Stimulated activated CD4-positive, alpha-beta T cell treated with anti-CD3 and anti-CD28 coated beads, Interleukin-2, amount 100 ng/mL, for 48 hours (primary cell): ENCODE results near the gene IL27RA.
A peak's percentile ranks its signal among the peaks of the same experiment; 100 is the strongest.
"Not testable (repeated sequence)": the region's sequence is repeated elsewhere in the genome, so short reads cannot be mapped to it uniquely, and the experiment has no call there.

Source experiments
- DNase-seq, 2 donors: peaks; one replicate each; pipeline ENCODE4 v3.0.0-alpha.2; 2020

IL27RA gene

DNA sequence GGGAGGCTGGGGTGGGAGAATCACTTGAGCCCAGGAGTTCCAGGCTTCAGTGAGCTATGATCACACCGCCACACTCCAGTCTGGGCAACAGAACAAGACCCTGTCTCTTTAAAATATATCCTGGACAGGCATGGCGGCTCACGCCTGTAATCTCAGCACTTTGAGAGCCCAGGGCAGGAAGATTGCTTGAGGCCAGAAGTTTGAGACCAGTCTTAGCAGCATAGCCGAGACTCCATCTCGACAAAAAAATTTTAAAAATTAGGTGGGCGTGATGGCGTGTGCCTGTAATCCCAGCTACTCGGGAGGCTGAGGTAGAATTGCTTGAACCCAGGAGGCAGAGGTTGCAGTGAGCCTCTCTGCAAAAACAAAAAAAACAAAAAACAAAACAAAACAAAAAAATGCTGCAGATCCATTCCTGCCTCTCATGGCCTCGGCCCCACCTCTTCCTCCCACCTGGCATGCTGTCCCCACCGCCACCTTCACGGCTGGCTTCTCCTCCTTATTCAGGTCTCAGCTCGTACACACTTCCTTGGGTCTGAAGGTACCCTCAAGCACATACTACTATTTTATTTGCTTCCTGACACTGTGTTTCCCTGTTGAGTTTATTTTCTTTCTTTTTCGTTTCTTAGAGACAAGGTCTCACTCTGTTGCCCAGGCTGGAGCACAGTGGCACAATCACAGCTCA lies 30.7 kb upstream of the IL27RA start:
- DNase-seq: no peak

GRCh38 chr19:14002571-14003250 lies 28.9 kb upstream of the IL27RA start:
- no peak for DNase-seq

DNA sequence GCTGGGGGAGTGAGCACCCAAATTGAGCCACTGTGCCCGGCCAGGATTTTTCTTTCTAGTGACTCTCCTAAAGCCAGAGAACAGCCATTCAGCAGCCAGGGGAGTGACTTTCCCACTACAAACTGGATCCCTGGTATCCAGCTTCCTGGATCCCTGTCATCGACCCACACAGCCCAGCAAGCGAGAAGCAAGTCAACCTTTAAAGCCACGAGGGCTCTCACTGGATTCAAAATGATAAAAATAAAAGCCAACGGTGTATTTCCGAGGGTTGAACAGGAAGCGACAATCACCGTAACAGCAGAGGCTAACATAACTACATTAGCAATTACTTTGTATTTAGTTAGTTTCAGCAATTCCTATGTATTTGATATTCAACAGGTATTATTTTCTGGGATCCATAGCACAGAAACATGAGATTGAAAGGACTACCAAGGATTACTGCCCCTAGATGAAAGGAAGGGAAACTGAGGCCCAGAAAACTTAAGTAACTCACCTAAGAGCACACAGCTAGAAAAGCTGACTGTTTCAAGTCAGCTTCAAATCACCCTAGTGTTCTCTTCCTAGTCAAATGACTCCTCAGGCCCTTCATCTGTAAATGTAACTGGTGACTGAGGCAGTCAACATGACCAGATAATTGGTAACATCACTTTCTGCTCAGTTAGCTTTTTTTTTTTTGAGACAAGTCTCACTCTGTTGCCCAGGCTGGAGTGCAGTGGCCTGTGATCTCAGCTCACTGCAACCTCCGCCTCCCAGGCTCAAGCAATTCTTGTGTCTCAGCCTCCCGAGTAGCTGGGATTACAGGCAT lies 28.1 kb upstream of the IL27RA start:
- no peak for DNase-seq

GRCh38 chr19:14004619-14005348 lies 26.8 kb upstream of the IL27RA start:
- no peak for DNase-seq

GRCh38 chr19:14005349-14006084 lies 26.0 kb upstream of the IL27RA start:
- DNase-seq: peak; percentile 90 to 93

- peak; percentile 100 for DNase-seq
Observed at GRCh38 chr19:14006085-14006765, 25.3 kb upstream of the IL27RA start, which contains the start of gene RFX1. Gene RFX1, minus strand, starts transcription at chr19:14006320. Its CDS starts 12,477 bp downstream, at chr19:13993843.

- no peak for DNase-seq
Observed at GRCh38 chr19:14006766-14007562, 24.6 kb upstream of the IL27RA start.

DNA sequence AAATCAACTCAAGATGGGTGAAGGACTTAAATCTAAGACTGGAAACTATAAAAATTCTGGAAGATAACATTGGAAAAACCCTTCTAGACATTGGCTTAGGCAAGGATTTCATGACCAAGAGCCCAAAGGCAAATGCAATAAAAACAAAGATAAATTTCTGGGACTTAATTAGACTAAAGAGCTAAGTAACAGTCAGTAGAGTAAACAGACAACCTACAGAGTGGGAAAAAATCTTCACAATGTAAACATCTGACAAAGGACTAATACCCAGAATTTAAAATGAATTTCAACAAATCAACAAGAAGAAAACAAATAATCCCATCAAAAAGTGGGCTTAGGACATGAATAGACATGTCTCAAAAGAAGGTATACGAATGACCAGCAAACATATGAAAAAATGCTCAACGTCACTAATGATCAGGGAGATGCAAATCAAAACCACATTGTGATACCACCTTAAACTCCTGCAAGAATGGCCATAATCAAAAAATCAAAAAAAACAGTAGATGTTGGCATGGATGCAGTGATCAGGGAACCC lies 19.1 kb upstream of the IL27RA start:
- no peak for DNase-seq

GRCh38 chr19:14015524-14016035 lies 16.0 kb upstream of the IL27RA start:
- no peak for DNase-seq

DNA sequence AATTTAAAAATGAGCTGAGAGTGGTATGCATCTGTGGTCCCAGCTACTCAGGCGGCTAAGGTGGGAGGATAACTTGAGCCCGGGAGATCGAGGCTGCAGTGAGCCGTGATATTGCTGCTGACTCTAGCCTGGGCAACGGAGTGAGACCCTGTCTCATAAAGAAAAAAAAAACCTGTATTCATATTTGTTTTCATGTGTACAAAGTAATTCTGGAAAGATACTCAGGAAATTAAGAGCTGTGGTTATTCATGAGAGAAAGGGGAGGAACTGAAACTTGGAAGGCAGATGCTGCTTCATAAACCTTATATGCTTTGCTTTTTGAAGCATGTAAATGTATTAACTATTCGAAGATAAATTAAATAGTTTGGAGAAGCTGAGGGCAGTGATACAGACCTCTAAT lies 12.5 kb upstream of the IL27RA start:
- DNase-seq: no peak

DNA sequence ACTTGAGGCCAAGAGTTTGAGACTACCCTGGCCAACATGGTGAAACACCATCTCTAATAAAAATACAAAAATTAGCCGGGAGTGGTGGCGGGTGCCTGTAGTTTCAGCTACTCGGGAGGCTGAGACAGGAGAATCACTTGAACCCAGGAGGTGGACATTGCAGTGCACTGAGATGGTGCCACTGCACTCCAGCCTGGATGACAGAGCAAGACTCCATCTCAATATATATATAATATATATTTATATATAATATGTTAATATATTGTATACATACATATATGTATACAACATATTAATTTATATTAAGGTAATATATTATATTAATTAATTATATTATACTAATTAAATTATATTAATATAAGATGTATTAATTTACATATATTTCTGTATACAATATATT lies 11.8 kb upstream of the IL27RA start:
- DNase-seq: not testable (repeated sequence)

DNA sequence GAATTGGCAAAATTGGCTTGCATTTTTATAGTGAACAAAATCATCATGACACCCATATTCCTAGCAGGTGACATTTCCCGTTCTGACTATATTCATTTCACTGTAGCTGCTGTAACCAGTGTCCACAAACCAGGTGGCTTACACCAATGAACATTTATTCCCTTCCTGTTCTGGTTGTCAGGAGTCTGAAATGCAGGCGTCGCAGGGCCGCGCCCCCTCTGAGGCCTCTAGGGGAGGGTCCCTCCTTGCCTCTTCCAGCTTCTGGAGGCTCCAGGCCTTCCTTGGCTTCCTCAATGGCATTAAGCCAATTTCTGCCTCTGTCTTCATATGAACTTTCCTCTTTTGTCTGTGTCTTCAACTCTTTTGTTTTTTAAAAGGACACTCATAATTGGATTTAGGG lies 10.1 kb upstream of the IL27RA start:
- no peak for DNase-seq

- no peak for DNase-seq
Observed at GRCh38 chr19:14022469-14022868, 9.1 kb upstream of the IL27RA start.

- no peak for DNase-seq
Observed at GRCh38 chr19:14023404-14024235, 7.9 kb upstream of the IL27RA start.

DNA sequence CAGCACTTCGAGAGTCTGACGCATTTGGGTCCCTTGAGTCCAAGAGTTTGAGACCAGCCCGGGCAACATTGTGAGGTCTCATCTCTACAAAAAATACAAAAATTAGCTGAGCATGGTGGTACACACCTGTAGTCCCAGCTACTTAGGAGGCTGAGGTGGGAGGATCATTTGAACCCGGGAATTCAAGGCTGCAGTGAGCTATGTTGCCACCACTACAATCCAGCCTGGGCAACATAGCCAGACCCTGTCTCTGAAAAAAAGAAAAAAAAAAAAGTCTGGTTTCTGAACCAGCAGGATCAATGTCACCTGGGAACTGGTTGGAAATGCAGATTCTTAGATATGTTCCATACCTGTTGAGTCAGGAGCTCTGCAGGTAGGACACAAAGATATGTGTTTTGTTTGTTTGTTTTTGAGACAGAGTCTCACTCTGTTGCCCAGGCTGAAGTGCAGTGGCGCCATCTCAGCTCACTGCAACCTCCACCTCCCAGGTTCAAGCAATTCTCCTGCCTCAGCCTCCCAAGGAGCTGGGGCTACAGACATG lies 4.8 kb upstream of the IL27RA start:
- DNase-seq: not testable (repeated sequence)

GRCh38 chr19:14027856-14028450 lies 3.6 kb upstream of the IL27RA start, which contains the start of gene RLN3:
Gene RLN3, plus strand, starts transcription at chr19:14028148. Its CDS starts 57 bp downstream, at chr19:14028205.
- DNase-seq: no peak

- DNase-seq: no peak
Observed at GRCh38 chr19:14028901-14029300, 2.7 kb upstream of the IL27RA start.

- DNase-seq: no peak
Observed at GRCh38 chr19:14030997-14031718, 404 bp upstream of the IL27RA start.
